Thoracic aorta (tissue), 2 donors: ENCODE measurements around the gene TMEM198. TPM values are rescaled to one million over a fixed set of nuclear protein-coding genes. Genes with fewer than 3 reads are reported as not detected.

Source experiments
- ATAC-seq: fragments of 150-250 bp; one replicate; pipeline ENCODE4 v1.8.0; 2017; ENCODE audit warnings: low read depth; ENCODE audit not compliant: insufficient number of reproducible peaks, low FRiP score
- DNase-seq: peaks from one replicate; pipeline ENCODE4 v3.0.0-alpha.2; 2020; ENCODE audit warnings: low spot score
- H3K27ac ChIP-seq, 2 donors: fragments of 200-600 bp; sonication (generic); 1 replicate in 1 of 2; 2 replicates in 1 of 2; pipeline ENCODE4 v1.5.1; 2016; ENCODE audit warnings: mild to moderate bottlenecking in 2 of 2, moderate library complexity in 2 of 2
- H3K27me3 ChIP-seq: fragments of 200-600 bp; sonication (generic); replicated peaks from 2 replicates; pipeline ENCODE4 v1.6.0; 2016; ENCODE audit warnings: mild to moderate bottlenecking; ENCODE audit not compliant: insufficient read depth
- H3K36me3 ChIP-seq: fragments of 200-600 bp; sonication (generic); one replicate; pipeline ENCODE4 v1.5.1; 2016
- H3K4me1 ChIP-seq, 2 donors: fragments of 200-600 bp; sonication (generic); 1 replicate in 1 of 2; 2 replicates in 1 of 2; pipeline versions ENCODE4 v1.5.1 to v1.6.0; 2016; ENCODE audit warnings: low read depth in 2 of 2, mild to moderate bottlenecking in 1 of 2; ENCODE audit not compliant: control insufficient read depth in 1 of 2
- H3K4me3 ChIP-seq: fragments of 200-600 bp; sonication (generic); 2 replicates; pipeline ENCODE4 v1.5.1; 2016; ENCODE audit warnings: mild to moderate bottlenecking
- H3K9me3 ChIP-seq: fragments of 200-600 bp; sonication (generic); 2 replicates; pipeline ENCODE4 v1.5.1; 2016
- CTCF ChIP-seq: fragments of 200-600 bp; sonication (generic); IDR thresholded peaks from one replicate; pipeline ENCODE4 v1.5.1; 2019; ENCODE audit warnings: antibody characterized with exemption
- total RNA-seq, 2 donors: library from RNA; depleted of rRNA; stranded (reverse); fragments of >200 nt; gene quantifications; one replicate each; pipeline versions ENCODE4 v1.1.0 to v1.2.3, GENCODE V29; 2016

TMEM198 gene
- total RNA-seq, 2 donors from 2014 or later, result 1.4 to 3.9 TPM

GRCh38 chr2:219517954-219518778 is 25.7 kb upstream of the TMEM198 start:
- Histone ChIP-seq H3K9me3 (no peaks in the 10 kb centered on the region), H3K27me3 (peaks cover 5% of the 10 kb centered on the region), H3K4me3 (no peak overlapping the region), H3K4me1 (peaks cover 0 to 32% of the 10 kb centered on the region in 2 donors), H3K36me3 (no peaks in the 10 kb centered on the region), H3K27ac (no peak overlapping the region)
- no peak for TF ChIP-seq CTCF
- ATAC-seq, result no peak
- no peak for DNase-seq

DNA sequence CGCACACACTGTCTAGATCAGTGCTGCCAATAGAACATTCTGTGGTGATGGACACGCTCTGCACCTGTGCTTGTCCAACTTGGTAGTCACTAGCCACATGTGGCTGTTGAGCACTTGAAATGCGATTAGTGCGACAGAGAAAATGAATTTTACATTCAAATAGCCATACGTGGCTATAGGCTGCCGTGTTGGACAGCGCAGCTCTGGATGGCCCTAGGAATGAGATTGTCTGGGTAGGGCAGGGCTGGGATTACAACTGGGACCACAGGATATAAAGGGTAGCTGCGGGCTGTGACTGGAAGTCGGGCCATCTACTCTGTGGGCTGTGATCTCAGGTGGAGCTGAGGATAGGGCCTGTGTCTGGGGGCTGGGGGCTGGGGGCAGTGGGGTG is 24.3 kb upstream of the TMEM198 start:
- DNase-seq (no peak), ATAC-seq (no peak)
- Histone ChIP-seq H3K36me3 (no peaks in the 10 kb centered on the region), H3K27ac (no peak overlapping the region), H3K9me3 (no peaks in the 10 kb centered on the region), H3K4me1 (peaks cover 0 to 26% of the 10 kb centered on the region in 2 donors), H3K27me3 (no peaks in the 10 kb centered on the region), H3K4me3 (no peak overlapping the region)
- no peak for TF ChIP-seq CTCF

DNA sequence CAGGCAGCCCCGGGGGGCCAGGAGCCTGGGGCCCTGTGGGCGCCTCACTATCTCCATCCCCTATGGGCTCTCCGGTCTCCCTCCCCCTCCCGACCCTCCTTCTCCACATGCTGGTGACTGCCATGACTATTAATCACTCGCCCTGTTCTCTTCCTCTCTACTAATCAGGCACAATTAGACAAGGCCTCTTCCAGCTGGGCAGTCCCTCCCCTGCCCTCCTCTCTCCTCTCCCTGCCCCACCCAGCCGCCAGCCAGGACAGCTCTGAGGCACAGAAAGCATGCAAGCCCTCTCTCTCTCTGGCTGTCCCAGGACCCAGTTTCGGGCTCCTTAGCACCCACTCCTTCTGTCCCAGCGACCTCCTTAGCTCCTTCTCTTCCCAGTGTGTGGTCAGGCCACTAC is 23.7 kb upstream of the TMEM198 start:
- no peak for ATAC-seq
- H3K27me3 ChIP-seq, result no peaks in the 10 kb centered on the region
- no peak for TF ChIP-seq CTCF

DNA sequence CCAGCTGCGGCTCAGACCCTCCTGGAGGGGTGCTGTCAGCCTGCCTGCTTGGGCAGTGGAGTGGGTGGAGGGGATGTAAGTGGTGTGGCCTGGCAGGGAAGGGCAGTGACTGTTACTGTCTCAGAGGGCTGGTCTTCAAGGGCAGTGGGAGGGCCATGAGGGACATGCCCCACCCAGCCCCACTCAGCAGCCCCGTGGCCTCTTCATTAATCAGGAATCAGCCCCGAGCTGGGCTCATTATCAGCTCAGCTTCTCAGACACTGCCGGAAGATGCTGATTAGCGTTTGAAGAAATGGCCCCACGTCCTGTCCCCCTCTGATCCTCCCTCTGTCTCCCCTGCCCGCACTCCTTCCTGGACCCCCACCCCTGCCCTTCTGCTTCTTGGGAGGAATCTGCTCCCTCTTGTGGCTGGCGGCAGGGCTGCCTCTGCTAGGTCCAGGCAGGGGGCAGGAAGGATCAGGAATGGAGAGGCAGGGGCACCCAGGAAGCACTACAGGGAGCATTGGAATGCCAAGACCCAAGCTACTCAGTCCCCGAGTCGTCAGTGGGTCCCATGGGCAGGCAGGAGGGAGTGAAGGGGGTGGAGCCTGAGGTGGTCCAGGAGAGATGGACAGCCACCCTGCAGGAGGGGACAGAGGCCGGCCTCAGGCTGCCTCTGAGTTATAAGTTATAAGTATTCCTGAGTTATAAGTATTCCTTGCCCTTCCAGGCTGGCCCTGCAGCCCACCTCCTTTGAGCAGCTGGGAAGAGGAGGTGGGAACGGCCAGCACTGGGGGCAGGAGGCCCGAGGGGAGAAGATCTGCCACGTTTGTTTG is 22.6 kb upstream of the TMEM198 start:
- Histone ChIP-seq H3K36me3 (no peaks in the 10 kb centered on the region), H3K27me3 (no peaks in the 10 kb centered on the region), H3K4me1 (peaks cover 0 to 25% of the 10 kb centered on the region in 2 donors), H3K9me3 (no peaks in the 10 kb centered on the region), H3K27ac (peak overlapping the region in 1 of 2 donors; percentile 29), H3K4me3 (no peak overlapping the region)
- ATAC-seq (no peak), DNase-seq (no peak)
- TF ChIP-seq CTCF, result peak; percentile 60

More for the DNA sequence above, 23.7 kb upstream of the TMEM198 start:
- H3K9me3 ChIP-seq, result no peaks in the 10 kb centered on the region
- H3K4me3 ChIP-seq, result no peak overlapping the region
- H3K27ac ChIP-seq, result no peak overlapping the region
- DNase-seq, result no peak
- H3K36me3 ChIP-seq, result no peaks in the 10 kb centered on the region
- peaks cover 0 to 25% of the 10 kb centered on the region in 2 donors for H3K4me1 ChIP-seq
